Measurements from ENCODE around the gene AGBL5.
A peak's percentile ranks its signal among the peaks of the same experiment; 100 is the strongest.

Gene AGBL5

GRCh38 chr2:27025281-27025800 lies 26.1 kb upstream of the AGBL5 start:
- no peak for TF ChIP-seq CTCF (conservative IDR thresholded peaks at IDR 0.05)
- TF ChIP-seq ZFX (IDR thresholded peaks at IDR 0.05) = no peak
- no peak overlapping the region for H3K27ac ChIP-seq

- H3K27ac ChIP-seq = no peak overlapping the region
- TF ChIP-seq CTCF (conservative IDR thresholded peaks at IDR 0.05) = no peak
These were observed 25.3 kb upstream of the AGBL5 start for GRCh38 chr2:27025861-27026851.

GRCh38 chr2:27027211-27027651 lies 24.2 kb upstream of the AGBL5 start:
- H3K27ac ChIP-seq = no peak overlapping the region
- TF ChIP-seq ZFX (IDR thresholded peaks at IDR 0.05) (no peak), CTCF (conservative IDR thresholded peaks at IDR 0.05) (no peak)

GRCh38 chr2:27029051-27029450 lies 22.4 kb upstream of the AGBL5 start:
- no peak overlapping the region for H3K27ac ChIP-seq
- no peak for TF ChIP-seq CTCF (conservative IDR thresholded peaks at IDR 0.05)
- no peak for TF ChIP-seq ZFX (IDR thresholded peaks at IDR 0.05)

- TF ChIP-seq ZFX (IDR thresholded peaks at IDR 0.05) = peak; percentile 74; the same call in 1 of the 2 replicates
- no peak for TF ChIP-seq CTCF (conservative IDR thresholded peaks at IDR 0.05)
- peak within 1 kb of the TSS; percentile 91 for H3K27ac ChIP-seq
These were observed 18.8 kb upstream of the AGBL5 start, which contains the start of gene TMEM214 for GRCh38 chr2:27032495-27033252. Gene TMEM214 (plus strand): TSS chr2:27032965. CDS start chr2:27033016, 51 bp downstream.

- TF ChIP-seq CTCF (conservative IDR thresholded peaks at IDR 0.05) (no peak), ZFX (IDR thresholded peaks at IDR 0.05) (no peak; the same call in 1 of the 2 replicates)
- peak overlapping the region; percentile 91 for H3K27ac ChIP-seq
These were observed 18.1 kb upstream of the AGBL5 start for GRCh38 chr2:27033253-27033852.

All from C4-2B (cell line).